IMR-90 (cell line): ENCODE measurements around the gene SMLR1. TPM values are rescaled to one million over a fixed set of nuclear protein-coding genes. Genes with fewer than 3 reads are reported as not detected.

ENCODE experiments used
- ATAC-seq: fragments of 200-7000 bp; cut with Tn5 transposase; 2 replicates; pipeline ENCODE4 v1.9.1; 2020; ENCODE audit warnings: low read depth, mild to moderate bottlenecking, moderate library complexity
- BruUV-seq: library from RNA; stranded (reverse); fragments of 400-500 nt; replicated peaks from 2 replicates; lab custom pipeline; 2021; lab: Mats Ljungman, UMichigan
- CTCF ChIA-PET: fragments of 300-600 bp; formaldehyde crosslinking; extraction: SDS; loops from one replicate; lab custom pipeline; 2021; ENCODE audit warnings: antibody characterized with exemption; lab: Yijun Ruan, JAX
- POLR2A ChIA-PET: fragments of 300-600 bp; sonication (Branson Sonifier 250); formaldehyde crosslinking; loops from one replicate; lab custom pipeline; 2022; ENCODE audit warnings: antibody characterized with exemption; ENCODE audit not compliant: unreplicated experiment; lab: Charles Lee
- DNase-seq: peaks from one replicate; pipeline ENCODE4 v3.0.0; 2013
- H2AFZ ChIP-seq: replicated peaks from 2 replicates; pipeline ENCODE3; 2013; ENCODE audit warnings: low read length, mild to moderate bottlenecking; ENCODE audit not compliant: poor library complexity
- H2AK5ac ChIP-seq: 2 replicates; pipeline ENCODE4 v1.6.1; 2013; ENCODE audit warnings: low read depth, low read length, inconsistent platforms
- H2AK9ac ChIP-seq: replicated peaks from 2 replicates; pipeline ENCODE3; 2013; ENCODE audit warnings: mild to moderate bottlenecking, low read depth, low read length, moderate library complexity; ENCODE audit not compliant: poor library complexity
- H2BK120ac ChIP-seq: 2 replicates; pipeline ENCODE4 v1.6.1; 2013; ENCODE audit warnings: low read depth, low read length, inconsistent platforms
- H2BK15ac ChIP-seq: 3 replicates; pipeline ENCODE4 v1.6.1; 2013; ENCODE audit warnings: low read depth, low read length, inconsistent platforms
- H2BK20ac ChIP-seq: 2 replicates; pipeline ENCODE4 v1.6.1; 2013; ENCODE audit warnings: low read depth, mild to moderate bottlenecking, inconsistent platforms, low read length, moderate library complexity
- H2BK5ac ChIP-seq: 2 replicates; pipeline ENCODE4 v1.6.1; 2013; ENCODE audit warnings: mild to moderate bottlenecking, low read depth, low read length, inconsistent platforms; ENCODE audit not compliant: poor library complexity, severe bottlenecking
- H3K14ac ChIP-seq: replicated peaks from 2 replicates; pipeline ENCODE4 v1.6.1; 2013; ENCODE audit warnings: low read depth, low read length, inconsistent platforms
- H3K18ac ChIP-seq: 2 replicates; pipeline ENCODE4 v1.6.1; 2013; ENCODE audit warnings: low read depth, low read length, control low read depth
- H3K23ac ChIP-seq: 2 replicates; pipeline ENCODE4 v1.6.1; 2013; ENCODE audit warnings: low read depth, low read length, inconsistent platforms
- H3K27ac ChIP-seq: 2 replicates; pipeline ENCODE4 v1.5.1; 2013; ENCODE audit warnings: mild to moderate bottlenecking, control low read depth, low read length; ENCODE audit not compliant: insufficient read depth
- H3K27me3 ChIP-seq: 2 replicates; pipeline ENCODE4 v1.6.1; 2013; ENCODE audit warnings: low read length; ENCODE audit not compliant: control insufficient read depth, insufficient read depth
- H3K36me3 ChIP-seq: 2 replicates; pipeline ENCODE4 v1.6.1; 2013; ENCODE audit warnings: low read length, mixed read lengths; ENCODE audit not compliant: control insufficient read depth, insufficient read depth
- H3K4ac ChIP-seq: 2 replicates; pipeline ENCODE4 v1.6.1; 2013; ENCODE audit warnings: low read depth, low read length, inconsistent platforms
- H3K4me1 ChIP-seq: 2 replicates; pipeline ENCODE4 v1.6.1; 2013; ENCODE audit warnings: low read length, mixed read lengths; ENCODE audit not compliant: control insufficient read depth, insufficient read depth
- H3K4me2 ChIP-seq: 2 replicates; pipeline ENCODE4 v1.6.1; 2013; ENCODE audit warnings: low read depth, mild to moderate bottlenecking, control low read depth, low read length, moderate library complexity
- H3K4me3 ChIP-seq: 2 replicates; pipeline ENCODE4 v1.5.1; 2013; ENCODE audit warnings: low read depth, mild to moderate bottlenecking, control low read depth, low read length, moderate library complexity; ENCODE audit not compliant: insufficient read depth
- H3K56ac ChIP-seq: 2 replicates; pipeline ENCODE4 v1.6.1; 2013; ENCODE audit warnings: low read length, inconsistent platforms; ENCODE audit not compliant: insufficient read depth; ENCODE audit errors: extremely low read depth
- H3K79me1 ChIP-seq, 2 experiments: 2 replicates each; pipeline ENCODE4 v1.6.1; 2013; ENCODE audit warnings: low read length in 2 of 2, inconsistent platforms in 1 of 2, low read depth in 1 of 2
- H3K9ac ChIP-seq: 2 replicates; pipeline ENCODE4 v1.6.1; 2013; ENCODE audit warnings: low read depth, low read length, control low read depth
- H3K9me1 ChIP-seq: 2 replicates; pipeline ENCODE4 v1.6.1; 2013; ENCODE audit warnings: low read length, inconsistent platforms; ENCODE audit not compliant: insufficient read depth
- H3K9me3 ChIP-seq: 2 replicates; pipeline ENCODE4 v1.6.1; 2013; ENCODE audit warnings: low read length; ENCODE audit not compliant: control insufficient read depth, insufficient read depth
- H4K20me1 ChIP-seq: 2 replicates; pipeline ENCODE4 v1.6.1; 2013; ENCODE audit warnings: low read length, inconsistent platforms; ENCODE audit not compliant: insufficient read depth
- H4K5ac ChIP-seq: 2 replicates; pipeline ENCODE4 v1.6.1; 2013; ENCODE audit warnings: mild to moderate bottlenecking, low read depth, low read length, control low read depth
- H4K8ac ChIP-seq, 2 experiments: 2 replicates each; pipeline ENCODE4 v1.6.1; 2013; ENCODE audit warnings: low read depth in 2 of 2, low read length in 2 of 2, control low read depth in 1 of 2, inconsistent platforms in 1 of 2
- H4K91ac ChIP-seq: 2 replicates; pipeline ENCODE4 v1.6.1; 2013; ENCODE audit warnings: low read depth, low read length, inconsistent platforms; ENCODE audit not compliant: insufficient read depth
- BHLHE40 ChIP-seq: fragments of 150-350 bp; IDR thresholded peaks from 2 replicates; pipeline ENCODE4 v1.6.1; 2016; ENCODE audit warnings: mild to moderate bottlenecking, low read depth, low read length
- CHD1 ChIP-seq: IDR thresholded peaks from 2 replicates; pipeline ENCODE4 v1.6.1; 2012; ENCODE audit warnings: low read depth, low read length, improper control_type of control experiment
- FOS ChIP-seq: fragments of 150-350 bp; IDR thresholded peaks from 2 replicates; pipeline ENCODE4 v1.6.1; 2016; ENCODE audit warnings: low read depth, low read length
- MAFK ChIP-seq: IDR thresholded peaks from 2 replicates; pipeline ENCODE4 v1.6.1; 2012; ENCODE audit warnings: low read depth, low read length, improper control_type of control experiment
- MAZ ChIP-seq: IDR thresholded peaks from 2 replicates; pipeline ENCODE4 v1.6.1; 2012; ENCODE audit warnings: low read depth, mild to moderate bottlenecking, low read length, improper control_type of control experiment, moderate library complexity, borderline replicate concordance
- NFE2L2 ChIP-seq: fragments of 150-350 bp; IDR thresholded peaks from 2 replicates; pipeline ENCODE4 v1.6.1; 2016; ENCODE audit warnings: low read depth, mild to moderate bottlenecking, low read length
- RAD21 ChIP-seq: IDR thresholded peaks from 2 replicates; pipeline ENCODE4 v1.6.1; 2012; ENCODE audit warnings: low read length, improper control_type of control experiment
- RFX5 ChIP-seq: IDR thresholded peaks from 2 replicates; pipeline ENCODE4 v1.8.0; 2012; ENCODE audit warnings: low read depth, mild to moderate bottlenecking, low read length, moderate library complexity
- SMC3 ChIP-seq: fragments of 150-350 bp; IDR thresholded peaks from 2 replicates; pipeline ENCODE4 v1.6.1; 2016; ENCODE audit warnings: low read depth, mild to moderate bottlenecking, antibody characterized with exemption, low read length, moderate library complexity
- WGBS, 2 experiments: methylation state at CpG; one replicate each; pipeline versions ENCODE4 v1.1.5 to v1.1.7; 2013; ENCODE audit warnings: missing lambda C conversion rate in 2 of 2; ENCODE audit not compliant: insufficient read length in 1 of 2; ENCODE audit errors: extremely low coverage in 2 of 2; 5-methylcytosine and 5-hydroxymethylcytosine counted together
- dilution Hi-C: fragments of 300-500 bp; cut with HindIII; formaldehyde crosslinking; loops from one replicate; pipeline ENCODE4 v1.14.3; 2018; ENCODE audit warnings: low sequenced_read_pairs; ENCODE audit not compliant: unreplicated experiment
- in situ Hi-C: fragments of 300-500 bp; cut with MboI; formaldehyde crosslinking; loops from 3 replicates; pipeline ENCODE4 v1.14.3; 2019; ENCODE audit warnings: low sequenced_read_pairs, inconsistent platforms, mixed read lengths
- intact Hi-C: fragments of 100-400 bp; cut with micrococcal nuclease; formaldehyde crosslinking; loops from 2 replicates; pipeline ENCODE4 v1.10.0; 2022
- polyA plus RNA-seq, 3 experiments: library from polyadenylated mRNA; depleted of rRNA; stranded (reverse); fragments of >200 nt; gene quantifications; 2 replicates each; pipeline ENCODE4 v1.2.3, GENCODE V29; 2012; ENCODE audit warnings: low replicate concordance in 1 of 3
- total RNA-seq: library from RNA; depleted of rRNA; stranded (reverse); fragments of >200 nt; gene quantifications from 2 replicates; pipeline ENCODE4 v1.2.3, GENCODE V29; 2012

SMLR1 gene
- total and polyA plus RNA-seq, 2 of the 4 experiments (the other 2 are of a cell fraction): not detected

- Histone ChIP-seq H3K9ac (no peak overlapping the region), H3K27ac (no peak overlapping the region), H4K5ac (no peak overlapping the region), H3K36me3 (no peaks in the 10 kb centered on the region), H3K9me1 (no peaks in the 10 kb centered on the region), H3K4ac (no peak overlapping the region), H2BK5ac (no peak overlapping the region), H3K79me1 (no peaks in the 10 kb centered on the region), H2BK15ac (no peak overlapping the region), H3K4me1 (no peaks in the 10 kb centered on the region), H4K91ac (no peak overlapping the region), H3K4me3 (no peak overlapping the region), H4K8ac (no peak overlapping the region), H3K27me3 (no peaks in the 10 kb centered on the region), H4K20me1 (no peaks in the 10 kb centered on the region), H3K4me2 (peak overlapping the region; percentile 55), H3K14ac (no peak overlapping the region), H2BK20ac (no peak overlapping the region), H2AK5ac (no peak overlapping the region), H2AK9ac (no peak overlapping the region), H2BK120ac (no peak overlapping the region), H3K23ac (no peak overlapping the region), H3K56ac (no peak overlapping the region), H3K18ac (no peak overlapping the region), H2AFZ (no peak overlapping the region), H3K9me3 (no peaks in the 10 kb centered on the region)
- peak; percentile 71 for ATAC-seq
- dilution Hi-C loops: no loop called here
- intact Hi-C loops: no loop called here
- ChIA-PET CTCF (no interaction called here), POLR2A (interaction anchor here (0.6 kb wide), 1 partner anchor 1750 kb away, joined by 5 read pairs; no protein-coding TSS in a partner anchor)
- BruUV-seq: no TSS peak
- TF ChIP-seq SMC3 (no peak), NFE2L2 (no peak), RAD21 (no peak), BHLHE40 (no peak), MAFK (no peak), MAZ (no peak), CHD1 (no peak), FOS (no peak; the same call in 1 of the 2 replicates), RFX5 (no peak)
- no CpG with 5 or more reads among the region's 5 CpGs for WGBS, 2 experiments
- peak; percentile 63 for DNase-seq
- in situ Hi-C loops: no loop called here
Measured at GRCh38 chr6:130811932-130812331, 15.3 kb upstream of the SMLR1 start.
